ENCODE results near the gene KRT7. TPM values are rescaled to one million over a fixed set of nuclear protein-coding genes. Genes with fewer than 3 reads are reported as not detected.

Gene KRT7
- total and polyA plus RNA-seq, 4 donors, result 0.37 to 9.9 (median 7.0) TPM

GRCh38 chr12:52206304-52207040 lies 26.6 kb upstream of the KRT7 start:
- TF ChIP-seq FOXA1 (IDR thresholded peaks at IDR 0.05) (no peak), REST (IDR thresholded peaks at IDR 0.05) (no peak), RAD21 (IDR thresholded peaks at IDR 0.05) (no peak), YY1 (IDR thresholded peaks at IDR 0.05) (no peak), CTCF (IDR thresholded peaks at IDR 0.05; ENCODE audit: low read depth, low read length, missing input control) (no peak), HNF4G (IDR thresholded peaks at IDR 0.05) (no peak), GABPA (IDR thresholded peaks at IDR 0.05 in 1 of 2, conservative IDR thresholded peaks at IDR 0.05 in 1 of 2) (no peak), EGR1 (IDR thresholded peaks at IDR 0.05; ENCODE audit: low read depth in 2 of 2) (no peak), ATF3 (IDR thresholded peaks at IDR 0.05) (no peak), RXRA (IDR thresholded peaks at IDR 0.05) (no peak), ZBTB33 (IDR thresholded peaks at IDR 0.05) (no peak), HNF4A (conservative IDR thresholded peaks at IDR 0.05) (no peak), JUND (IDR thresholded peaks at IDR 0.05) (no peak)
- 87% methylated on average over 9 of the region's 9 CpGs for WGBS
- no peak for DNase-seq (ENCODE audit: low spot score)
- H3K4me1 ChIP-seq (ENCODE audit: control insufficient read depth in 4 of 4, insufficient read depth in 4 of 4, low read length in 3 of 4), result no peaks in the 10 kb centered on the region
- no peak overlapping the region for H3K9ac ChIP-seq (ENCODE audit: low read depth in 1 of 2, low read length in 2 of 2)
- H3K4me3 ChIP-seq (ENCODE audit: low read depth in 1 of 3, low read length in 3 of 3), result no peak overlapping the region
- H3K27me3 ChIP-seq (ENCODE audit: control insufficient read depth in 4 of 4, insufficient read depth in 4 of 4, low read length in 3 of 4), result peaks cover 0 to 4% (median 0%) of the 10 kb centered on the region in 4 donors
- no peaks in the 10 kb centered on the region for H3K9me3 ChIP-seq (ENCODE audit: control insufficient read depth in 4 of 4, low read length in 3 of 4)
- H3K36me3 ChIP-seq (ENCODE audit: control insufficient read depth in 4 of 4, insufficient read depth in 3 of 4, low read depth in 1 of 4, low read length in 3 of 4), result no peaks in the 10 kb centered on the region
- no peak overlapping the region for H3K27ac ChIP-seq (ENCODE audit: low read depth in 1 of 2, low read length in 2 of 2)

- no peak overlapping the region for H3K27ac ChIP-seq (ENCODE audit: low read depth in 1 of 2, low read length in 2 of 2)
- H3K4me3 ChIP-seq (ENCODE audit: low read depth in 1 of 3, low read length in 3 of 3), result no peak overlapping the region
- no peak overlapping the region for H3K9ac ChIP-seq (ENCODE audit: low read depth in 1 of 2, low read length in 2 of 2)
- WGBS, result 88% methylated on average over 2 of the region's 2 CpGs
- H3K27me3 ChIP-seq (ENCODE audit: control insufficient read depth in 4 of 4, insufficient read depth in 4 of 4, low read length in 3 of 4), result peaks cover 0 to 4% (median 0%) of the 10 kb centered on the region in 4 donors
- no peaks in the 10 kb centered on the region for H3K4me1 ChIP-seq (ENCODE audit: control insufficient read depth in 4 of 4, insufficient read depth in 4 of 4, low read length in 3 of 4)
- H3K36me3 ChIP-seq (ENCODE audit: control insufficient read depth in 4 of 4, insufficient read depth in 3 of 4, low read depth in 1 of 4, low read length in 3 of 4), result no peaks in the 10 kb centered on the region
- DNase-seq (ENCODE audit: low spot score), result no peak
- TF ChIP-seq RAD21 (IDR thresholded peaks at IDR 0.05) (no peak), MAX (IDR thresholded peaks at IDR 0.05) (no peak), EGR1 (IDR thresholded peaks at IDR 0.05; ENCODE audit: low read depth in 2 of 2) (no peak), HNF4A (conservative IDR thresholded peaks at IDR 0.05) (no peak), JUND (IDR thresholded peaks at IDR 0.05) (no peak), NR2F2 (IDR thresholded peaks at IDR 0.05) (no peak), SP1 (IDR thresholded peaks at IDR 0.05) (no peak), TAF1 (conservative IDR thresholded peaks at IDR 0.05) (no peak), GABPA (IDR thresholded peaks at IDR 0.05 in 1 of 2, conservative IDR thresholded peaks at IDR 0.05 in 1 of 2) (no peak), ZBTB33 (IDR thresholded peaks at IDR 0.05) (no peak), RXRA (IDR thresholded peaks at IDR 0.05) (no peak)
- no peaks in the 10 kb centered on the region for H3K9me3 ChIP-seq (ENCODE audit: control insufficient read depth in 4 of 4, low read length in 3 of 4)
Observed at GRCh38 chr12:52207106-52207505, 25.9 kb upstream of the KRT7 start.

Data from liver (tissue), 9 donors.